Stimulated activated CD8-positive, alpha-beta memory T cell treated with anti-CD3 and anti-CD28 coated beads, Interleukin-12 subunit alpha, Interleukin-12 subunit beta, amount 100 ng/mL, for 24 hours (primary cell): ENCODE results near the gene ATF2.

Source experiments
- DNase-seq: peaks from one replicate; pipeline ENCODE4 v3.0.0-alpha.2; 2020; ENCODE audit errors: extremely low read depth

The ATF2 gene

GRCh38 chr2:175167792-175168563 lies at the start of gene ATF2:
Gene ATF2 (minus strand): TSS chr2:175168203. CDS start chr2:175136443, 31,760 bp downstream.
- DNase-seq: peak; percentile 92

- no peak for DNase-seq
These were observed 39.9 kb upstream of the ATF2 start for GRCh38 chr2:175207741-175208438.

GRCh38 chr2:175206866-175207265 lies 38.9 kb upstream of the ATF2 start:
- no peak for DNase-seq

GRCh38 chr2:175205523-175205922 lies 37.5 kb upstream of the ATF2 start:
- no peak for DNase-seq

- no peak for DNase-seq
These were observed 35.9 kb upstream of the ATF2 start for GRCh38 chr2:175203621-175204496.

GRCh38 chr2:175195012-175195411 lies 27.0 kb upstream of the ATF2 start:
- no peak for DNase-seq

- no peak for DNase-seq
These were observed 20.8 kb upstream of the ATF2 start for GRCh38 chr2:175188761-175189160.

GRCh38 chr2:175187378-175187777 lies 19.4 kb upstream of the ATF2 start:
- DNase-seq: no peak

- DNase-seq: no peak
These were observed 15.7 kb upstream of the ATF2 start for GRCh38 chr2:175183674-175184073.

- DNase-seq: no peak
These were observed 13.9 kb upstream of the ATF2 start for GRCh38 chr2:175181877-175182308.

GRCh38 chr2:175181104-175181876 lies 13.3 kb upstream of the ATF2 start, which contains the start of gene ATP5MC3:
Gene ATP5MC3 (minus strand): TSS chr2:175181710. CDS start chr2:175181393, 317 bp downstream.
- peak; percentile 74 for DNase-seq

- DNase-seq: no peak
These were observed 12.7 kb upstream of the ATF2 start for GRCh38 chr2:175180701-175181103.

- DNase-seq: no peak
These were observed 8.6 kb upstream of the ATF2 start for GRCh38 chr2:175176624-175177023.

- no peak for DNase-seq
These were observed 7.9 kb upstream of the ATF2 start for GRCh38 chr2:175175896-175176295.

GRCh38 chr2:175175320-175175719 lies 7.3 kb upstream of the ATF2 start:
- DNase-seq: no peak

- no peak for DNase-seq
These were observed 2.8 kb upstream of the ATF2 start for GRCh38 chr2:175170659-175171304.

GRCh38 chr2:175169191-175169590 lies 1.2 kb upstream of the ATF2 start:
- DNase-seq: no peak

- no peak for DNase-seq
These were observed 552 bp upstream of the ATF2 start for GRCh38 chr2:175168564-175168945.

GRCh38 chr2:175167076-175167791 lies 769 bp downstream of the ATF2 start:
- DNase-seq: no peak

- no peak for DNase-seq
These were observed 1.7 kb downstream of the ATF2 start for GRCh38 chr2:175166216-175166824.
